ENCODE results near the gene PPP2R5B. TPM values are rescaled to one million over a fixed set of nuclear protein-coding genes. Genes with fewer than 3 reads are reported as not detected.

The PPP2R5B gene
- total and polyA plus RNA-seq, 3 experiments from 2014 or later: 7.8 to 11.7 (median 11.2) TPM

- Histone ChIP-seq H3K36me3 (ENCODE audit: insufficient read depth, low read length) (no peaks in the 10 kb centered on the region), H3K9me3 (ENCODE audit: low read length) (no peaks in the 10 kb centered on the region), H3K4me1 (ENCODE audit: insufficient read depth, low read length) (peaks cover 55% of the 10 kb centered on the region), H3K27me3 (ENCODE audit: insufficient read depth, low read length, poor library complexity, severe bottlenecking) (no peaks in the 10 kb centered on the region), H3K27ac (ENCODE audit: low read depth, low read length) (no peak overlapping the region), H3K4me3 (ENCODE audit: low read length) (no peak overlapping the region)
- H3K9me3 Mint-ChIP-seq: no peaks in the 10 kb centered on the region
- H3K27ac Mint-ChIP-seq: peak overlapping the region in 3 of 8 donors; percentile 17 to 89 (median 77)
- peaks cover 0 to 1% (median 0%) of the 10 kb centered on the region in 3 donors for H3K36me3 Mint-ChIP-seq
- H3K4me3 Mint-ChIP-seq: no peak overlapping the region
- peaks cover 0 to 1% of the 10 kb centered on the region in 2 donors for H3K27me3 Mint-ChIP-seq
- CTCF ChIA-PET: interaction anchor here (1.4 to 29.6 kb wide), 6 partner anchors 9 to 130 kb away, joined by 4 to 1256 read pairs (median 10); partner anchors contain the start of genes ARL2 and CDC42BPG
- POLR2A ChIA-PET: interaction anchor here (14.7 kb wide), 1 partner anchor 26 kb away, joined by 569 read pairs; no protein-coding TSS in a partner anchor
- no peak for DNase-seq
- H3K4me1 Mint-ChIP-seq: peaks cover 50 to 68% (median 51%) of the 10 kb centered on the region in 3 donors
Measured at GRCh38 chr11:64884019-64884418, 40.5 kb upstream of the PPP2R5B start.

- Mint-ChIP-seq H3K27me3 (no peaks in the 10 kb centered on the region), H3K27ac (peak overlapping the region; percentile 28 to 89 (median 74)), H3K4me1 (peaks cover 34 to 52% (median 35%) of the 10 kb centered on the region in 3 donors), H3K36me3 (no peaks in the 10 kb centered on the region), H3K4me3 (peak overlapping the region in 1 of 7 donors; percentile 3), H3K9me3 (no peaks in the 10 kb centered on the region)
- no peaks in the 10 kb centered on the region for H3K9me3 ChIP-seq (ENCODE audit: low read length)
- no peak overlapping the region for H3K4me3 ChIP-seq (ENCODE audit: low read length)
- ChIA-PET POLR2A (interaction anchor here (0.7 to 14.7 kb wide), 2 partner anchors 14 to 27 kb away, joined by 8 to 569 read pairs; no protein-coding TSS in a partner anchor), CTCF (interaction anchor here (1.4 to 29.6 kb wide), 6 partner anchors 8 to 129 kb away, joined by 4 to 1256 read pairs (median 10); partner anchors contain the start of genes ARL2, CDC42BPG and EHD1)
- H3K27ac ChIP-seq (ENCODE audit: low read depth, low read length): peak overlapping the region; percentile 55
- no peaks in the 10 kb centered on the region for H3K27me3 ChIP-seq (ENCODE audit: insufficient read depth, low read length, poor library complexity, severe bottlenecking)
- H3K36me3 ChIP-seq (ENCODE audit: insufficient read depth, low read length): no peaks in the 10 kb centered on the region
- no peak for DNase-seq
- peaks cover 39% of the 10 kb centered on the region for H3K4me1 ChIP-seq (ENCODE audit: insufficient read depth, low read length)
Measured at GRCh38 chr11:64885367-64886286, 38.9 kb upstream of the PPP2R5B start.

GRCh38 chr11:64887234-64887756 lies 37.2 kb upstream of the PPP2R5B start:
- H3K36me3 ChIP-seq (ENCODE audit: insufficient read depth, low read length): no peaks in the 10 kb centered on the region
- H3K27me3 ChIP-seq (ENCODE audit: insufficient read depth, low read length, poor library complexity, severe bottlenecking): no peaks in the 10 kb centered on the region
- Mint-ChIP-seq H3K4me3 (peak overlapping the region in 2 of 7 donors; percentile 51 to 68), H3K36me3 (no peaks in the 10 kb centered on the region), H3K27ac (peak overlapping the region in 6 of 8 donors; percentile 10 to 91 (median 84)), H3K9me3 (no peaks in the 10 kb centered on the region), H3K4me1 (peaks cover 24 to 42% (median 24%) of the 10 kb centered on the region in 3 donors), H3K27me3 (no peaks in the 10 kb centered on the region)
- H3K27ac ChIP-seq (ENCODE audit: low read depth, low read length): peak overlapping the region; percentile 75
- no peak overlapping the region for H3K4me3 ChIP-seq (ENCODE audit: low read length)
- ChIA-PET CTCF (interaction anchor here (1.0 to 29.6 kb wide), 5 partner anchors 9 to 33 kb away, joined by 3 to 1256 read pairs (median 19); partner anchors contain the start of genes ATG2A, CDC42BPG and EHD1), POLR2A (interaction anchor here (0.5 to 1.9 kb wide), 7 partner anchors 9 to 232 kb away, joined by 3 to 12 read pairs (median 6); partner anchors contain the start of gene EHD1)
- no peaks in the 10 kb centered on the region for H3K9me3 ChIP-seq (ENCODE audit: low read length)
- H3K4me1 ChIP-seq (ENCODE audit: insufficient read depth, low read length): peaks cover 29% of the 10 kb centered on the region
- no peak for DNase-seq

DNA sequence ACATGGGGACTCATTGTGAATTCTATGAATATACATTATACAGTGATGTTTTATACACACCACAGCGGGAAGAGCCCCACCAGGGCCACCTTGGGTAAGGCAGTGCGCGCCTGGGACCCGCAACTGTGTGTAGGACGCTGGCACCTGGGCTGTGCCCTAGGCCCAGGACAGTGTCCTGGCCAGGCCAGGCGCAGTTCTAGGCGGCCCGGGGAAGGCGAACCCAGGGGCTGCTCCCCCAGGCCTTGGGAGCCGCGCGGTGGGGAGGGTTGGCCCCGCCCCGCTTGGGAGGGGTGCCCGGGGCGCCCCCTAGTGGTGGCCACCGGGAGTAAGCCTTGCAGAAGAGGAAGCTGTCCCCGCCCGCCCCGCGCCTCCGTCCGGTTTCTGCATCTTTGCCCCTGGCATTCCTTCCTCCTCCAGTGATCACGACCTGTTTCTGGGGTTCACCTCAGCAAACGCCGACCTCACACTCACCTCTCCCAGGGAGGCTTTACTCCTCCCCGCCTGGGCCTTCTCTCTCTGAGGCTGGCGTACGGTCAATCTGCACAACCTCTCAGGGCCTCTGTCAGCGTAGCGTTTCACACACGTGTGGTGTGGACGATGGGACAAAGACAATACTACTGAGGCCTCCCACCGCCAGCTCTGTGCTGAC lies 36.6 kb upstream of the PPP2R5B start:
- ChIA-PET CTCF (interaction anchor here (0.6 to 29.6 kb wide), 7 partner anchors 8 to 33 kb away, joined by 3 to 1256 read pairs (median 4); partner anchors contain the start of genes ATG2A, CDC42BPG and EHD1), POLR2A (interaction anchor here (0.5 to 1.9 kb wide), 10 partner anchors 9 to 109 kb away, joined by 3 to 12 read pairs (median 6); partner anchors contain the start of gene EHD1)
- peak overlapping the region in 7 of 8 donors; percentile 26 to 95 (median 85) for H3K27ac Mint-ChIP-seq
- H3K9me3 Mint-ChIP-seq: no peaks in the 10 kb centered on the region
- no peaks in the 10 kb centered on the region for H3K9me3 ChIP-seq (ENCODE audit: low read length)
- H3K27ac ChIP-seq (ENCODE audit: low read depth, low read length): peak overlapping the region; percentile 75
- peaks cover 24 to 41% (median 24%) of the 10 kb centered on the region in 3 donors for H3K4me1 Mint-ChIP-seq
- no peaks in the 10 kb centered on the region for H3K36me3 Mint-ChIP-seq
- no peaks in the 10 kb centered on the region for H3K27me3 Mint-ChIP-seq
- no peaks in the 10 kb centered on the region for H3K36me3 ChIP-seq (ENCODE audit: insufficient read depth, low read length)
- H3K4me1 ChIP-seq (ENCODE audit: insufficient read depth, low read length): peaks cover 29% of the 10 kb centered on the region
- H3K27me3 ChIP-seq (ENCODE audit: insufficient read depth, low read length, poor library complexity, severe bottlenecking): no peaks in the 10 kb centered on the region
- peak overlapping the region; percentile 60 for H3K4me3 ChIP-seq (ENCODE audit: low read length)
- peak overlapping the region; percentile 35 to 87 (median 78) for H3K4me3 Mint-ChIP-seq
- DNase-seq: peak; percentile 78 to 89 (median 84)

DNA sequence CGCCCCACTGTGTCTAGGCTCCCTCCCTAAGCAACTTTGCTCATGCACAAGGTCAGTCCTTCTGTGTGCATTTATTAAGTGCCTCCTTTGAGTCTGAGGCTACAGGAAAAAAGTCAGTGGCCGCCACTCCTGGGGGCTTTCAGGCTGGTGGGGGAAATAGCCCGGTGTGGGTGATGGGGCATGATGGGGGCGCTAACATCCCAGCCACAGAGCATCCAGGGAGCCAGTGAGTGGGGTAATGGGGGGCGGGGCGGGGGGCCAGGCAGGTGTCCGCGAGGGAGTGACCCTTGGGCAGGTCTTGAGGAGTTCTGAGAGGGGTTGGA lies 36.1 kb upstream of the PPP2R5B start:
- Mint-ChIP-seq H3K36me3 (no peaks in the 10 kb centered on the region), H3K27me3 (no peaks in the 10 kb centered on the region), H3K9me3 (no peaks in the 10 kb centered on the region), H3K27ac (peak overlapping the region in 3 of 8 donors; percentile 26 to 94 (median 68)), H3K4me3 (peak overlapping the region in 6 of 7 donors; percentile 73 to 87 (median 79)), H3K4me1 (peaks cover 22 to 36% (median 24%) of the 10 kb centered on the region in 3 donors)
- DNase-seq: no peak
- Histone ChIP-seq H3K4me1 (ENCODE audit: insufficient read depth, low read length) (peaks cover 29% of the 10 kb centered on the region), H3K36me3 (ENCODE audit: insufficient read depth, low read length) (no peaks in the 10 kb centered on the region), H3K27ac (ENCODE audit: low read depth, low read length) (peak overlapping the region; percentile 75), H3K4me3 (ENCODE audit: low read length) (peak overlapping the region; percentile 60), H3K9me3 (ENCODE audit: low read length) (no peaks in the 10 kb centered on the region), H3K27me3 (ENCODE audit: insufficient read depth, low read length, poor library complexity, severe bottlenecking) (no peaks in the 10 kb centered on the region)
- POLR2A ChIA-PET: interaction anchor here (0.5 to 1.9 kb wide), 10 partner anchors 10 to 109 kb away, joined by 3 to 12 read pairs (median 6); partner anchors contain the start of gene EHD1
- CTCF ChIA-PET: interaction anchor here (0.6 to 29.6 kb wide), 7 partner anchors 8 to 34 kb away, joined by 3 to 1256 read pairs (median 4); partner anchors contain the start of genes ATG2A, CDC42BPG and EHD1

GRCh38 chr11:64888729-64889511 lies 35.6 kb upstream of the PPP2R5B start:
- no peak for DNase-seq
- H3K27ac Mint-ChIP-seq: no peak overlapping the region
- Histone ChIP-seq H3K27me3 (ENCODE audit: insufficient read depth, low read length, poor library complexity, severe bottlenecking) (no peaks in the 10 kb centered on the region), H3K36me3 (ENCODE audit: insufficient read depth, low read length) (no peaks in the 10 kb centered on the region), H3K9me3 (ENCODE audit: low read length) (no peaks in the 10 kb centered on the region), H3K4me1 (ENCODE audit: insufficient read depth, low read length) (peaks cover 29% of the 10 kb centered on the region), H3K27ac (ENCODE audit: low read depth, low read length) (peak overlapping the region; percentile 75), H3K4me3 (ENCODE audit: low read length) (no peak overlapping the region)
- ChIA-PET CTCF (interaction anchor here (3.3 to 29.6 kb wide), 2 partner anchors 11 to 34 kb away, joined by 24 to 1256 read pairs; partner anchors contain the start of genes CDC42BPG and EHD1), POLR2A (interaction anchor here (1.0 to 1.9 kb wide), 3 partner anchors 10 to 35 kb away, joined by 7 to 12 read pairs (median 8); partner anchors contain the start of gene EHD1)
- peak overlapping the region in 1 of 7 donors; percentile 42 for H3K4me3 Mint-ChIP-seq
- H3K9me3 Mint-ChIP-seq: no peaks in the 10 kb centered on the region
- no peaks in the 10 kb centered on the region for H3K36me3 Mint-ChIP-seq
- H3K27me3 Mint-ChIP-seq: no peaks in the 10 kb centered on the region
- H3K4me1 Mint-ChIP-seq: peaks cover 20 to 31% (median 24%) of the 10 kb centered on the region in 3 donors
